K562 (cell line): ENCODE measurements around the gene ADAM10. TPM values are rescaled to one million over a fixed set of nuclear protein-coding genes. Genes with fewer than 3 reads are reported as not detected.

Experiments used
- ATAC-seq: fragments of 200-7000 bp; cut with Tn5 transposase; 3 replicates; pipeline ENCODE4 v1.9.1; 2020; ENCODE audit warnings: moderate library complexity
- BruUV-seq: library from RNA; stranded (reverse); fragments of 400-500 nt; replicated peaks from 2 replicates; lab custom pipeline; 2021; lab: Mats Ljungman, UMichigan
- CTCF ChIA-PET: fragments of 300-600 bp; formaldehyde crosslinking; extraction: SDS; loops from one replicate; lab custom pipeline; 2021; ENCODE audit warnings: low intra/inter-chr PET ratio; lab: Yijun Ruan, JAX
- POLR2A ChIA-PET: fragments of 300-600, 350-650 bp; sonication (Branson Sonifier 250); formaldehyde crosslinking; extraction: SDS; loops from one replicate; lab custom pipeline; 2021; ENCODE audit warnings: antibody characterized with exemption, inconsistent platforms; lab: Yijun Ruan, JAX
- DNase-seq, 4 experiments: peaks; one replicate each; pipeline versions ENCODE4 v3.0.0 to v3.0.0-alpha.2; 2011 to 2018; ENCODE audit warnings: low spot score in 3 of 4, mixed read lengths in 3 of 4; ENCODE audit errors: extremely low read depth in 1 of 4
- FAIRE-seq: peaks from 2 replicates; lab custom pipeline; 2011; peaks lifted over from hg19 to GRCh38; lab: Jason Lieb, UNC
- H2AFZ ChIP-seq: 2 replicates; pipeline ENCODE4 v1.6.0; 2011; ENCODE audit warnings: low read depth, low read length, control low read depth, inconsistent platforms
- H3K27ac ChIP-seq: fragments of 200-600 bp; 3 replicates; pipeline ENCODE4 v1.8.0; 2011; ENCODE audit warnings: low read depth, mild to moderate bottlenecking, control low read depth, inconsistent platforms, low read length, moderate library complexity, mixed read lengths; ENCODE audit errors: extremely low read depth
- H3K27me3 ChIP-seq, 2 experiments: fragments of 300-600 bp in 1 of 2; 2 replicates in 1 of 2; 3 replicates in 1 of 2; pipeline versions ENCODE4 v1.6.0 to v1.8.0; 2011; ENCODE audit warnings: inconsistent platforms in 2 of 2, low read length in 2 of 2, mild to moderate bottlenecking in 1 of 2, mixed read lengths in 1 of 2, moderate library complexity in 1 of 2; ENCODE audit not compliant: control insufficient read depth in 2 of 2, insufficient read depth in 2 of 2
- H3K36me3 ChIP-seq: fragments of 300-600 bp; 3 replicates; pipeline ENCODE4 v1.8.0; 2011; ENCODE audit warnings: mild to moderate bottlenecking, low read length, inconsistent platforms; ENCODE audit not compliant: control insufficient read depth, insufficient read depth
- H3K4me1 ChIP-seq, 2 experiments: fragments of 200-600 bp in 1 of 2; replicated peaks in 1 of 2; 2 replicates in 1 of 2; 3 replicates in 1 of 2; pipeline versions ENCODE4 v1.5.1 to v1.8.0; 2011; ENCODE audit warnings: inconsistent platforms in 2 of 2, low read length in 2 of 2, mild to moderate bottlenecking in 1 of 2, mixed read lengths in 1 of 2, moderate library complexity in 1 of 2; ENCODE audit not compliant: control insufficient read depth in 2 of 2, insufficient read depth in 2 of 2
- H3K4me2 ChIP-seq: 2 replicates; pipeline ENCODE4 v1.6.1; 2011; ENCODE audit warnings: low read length, control low read depth, inconsistent platforms, mixed read lengths; ENCODE audit not compliant: insufficient read depth
- H3K4me3 ChIP-seq: fragments of 200-600 bp; sonication (generic), shearing (Covaris generic); 2 replicates; pipeline ENCODE4 v1.5.1; 2016; ENCODE audit warnings: control low read depth, inconsistent platforms
- H3K79me2 ChIP-seq: fragments of 200-600 bp; 3 replicates; pipeline ENCODE4 v1.8.0; 2011; ENCODE audit warnings: low read length, inconsistent platforms; ENCODE audit not compliant: control insufficient read depth, insufficient read depth
- H3K9ac ChIP-seq, 2 experiments: 2 replicates each; pipeline versions ENCODE4 v1.6.0 to v1.6.1; 2011; ENCODE audit warnings: low read depth in 2 of 2, low read length in 2 of 2, control low read depth in 1 of 2, inconsistent platforms in 1 of 2, mild to moderate bottlenecking in 1 of 2, mixed read lengths in 1 of 2; ENCODE audit not compliant: insufficient read depth in 1 of 2
- H3K9me1 ChIP-seq: one replicate; pipeline ENCODE4 v1.6.0; 2011; ENCODE audit warnings: inconsistent platforms, mild to moderate bottlenecking, low read length, moderate library complexity; ENCODE audit not compliant: control insufficient read depth, insufficient read depth
- H3K9me3 ChIP-seq: replicated peaks from 2 replicates; pipeline ENCODE4 v1.5.1; 2011; ENCODE audit warnings: low read depth, low read length, inconsistent platforms; ENCODE audit not compliant: control insufficient read depth, insufficient read depth
- H4K20me1 ChIP-seq: replicated peaks from 2 replicates; pipeline ENCODE4 v1.6.1; 2011; ENCODE audit warnings: low read length, inconsistent platforms, mixed read lengths; ENCODE audit not compliant: control insufficient read depth, insufficient read depth
- ATF1 ChIP-seq, 2 experiments: fragments of 450-650 bp in 1 of 2; IDR thresholded peaks; 2 replicates each; pipeline ENCODE4 v1.6.1; 2016; ENCODE audit warnings: missing compliant biosample characterization in 1 of 2, missing genetic modification characterization in 1 of 2
- CEBPG ChIP-seq, 3 experiments: fragments of 200-800 bp in 1 of 3; sonication (Bioruptor generic) in 1 of 3; sonication (generic) in 1 of 3; formaldehyde crosslinking in 1 of 3; IDR thresholded peaks in 2 of 3; conservative IDR thresholded peaks in 1 of 3; 2 replicates each; pipeline versions ENCODE4 v1.6.1 to v1.8.0; 2016 to 2022; ENCODE audit warnings: missing compliant biosample characterization in 2 of 3, missing genetic modification characterization in 2 of 3, mild to moderate bottlenecking in 1 of 3, missing genetic modification reagents in 1 of 3
- CREB1 ChIP-seq, 2 experiments: sonication (generic) in 1 of 2; formaldehyde crosslinking in 1 of 2; IDR thresholded peaks; 2 replicates each; pipeline versions ENCODE4 v1.6.1 to v1.8.0; 2012 to 2022; ENCODE audit warnings: inconsistent platforms in 1 of 2, mild to moderate bottlenecking in 1 of 2, missing genetic modification reagents in 1 of 2, moderate library complexity in 1 of 2
- CREM ChIP-seq: IDR thresholded peaks from 2 replicates; pipeline ENCODE4 v1.6.1; 2014; ENCODE audit warnings: antibody characterized with exemption, low read depth
- HCFC1 ChIP-seq: IDR thresholded peaks from 2 replicates; pipeline ENCODE4 v1.6.1; 2012; ENCODE audit warnings: low read depth, low read length, improper control_type of control experiment
- MCM3 ChIP-seq: fragments of 450-650 bp; IDR thresholded peaks from 2 replicates; pipeline ENCODE4 v1.6.1; 2016
- MCM5 ChIP-seq: fragments of 450-650 bp; IDR thresholded peaks from 2 replicates; pipeline ENCODE4 v1.6.1; 2016; ENCODE audit warnings: low read depth
- NCOA2 ChIP-seq, 2 experiments: fragments of 450-650 bp; IDR thresholded peaks; 2 replicates each; pipeline ENCODE4 v1.6.1; 2018; ENCODE audit warnings: mild to moderate bottlenecking in 2 of 2, moderate library complexity in 1 of 2; ENCODE audit not compliant: partially characterized antibody in 2 of 2
- PURB ChIP-seq: sonication (generic); formaldehyde crosslinking; IDR thresholded peaks from 2 replicates; pipeline ENCODE4 v1.9.0; 2021; ENCODE audit warnings: low read depth, mild to moderate bottlenecking, missing genetic modification reagents
- STAT5A ChIP-seq: IDR thresholded peaks from 2 replicates; pipeline ENCODE4 v1.6.1; 2012; ENCODE audit warnings: low read length, inconsistent platforms, borderline replicate concordance
- TCF15 ChIP-seq: fragments of 250-450 bp; sonication (Bioruptor Pico); IDR thresholded peaks from 2 replicates; pipeline ENCODE4 v1.8.0; 2022; ENCODE audit warnings: moderate library complexity, mild to moderate bottlenecking, inconsistent platforms
- ZNF12 ChIP-seq: sonication (generic); formaldehyde crosslinking; IDR thresholded peaks from 2 replicates; pipeline ENCODE4 v1.4.0; 2020; ENCODE audit warnings: mild to moderate bottlenecking, missing genetic modification reagents
- ZNF134 ChIP-seq: fragments of 250-450 bp; sonication (Bioruptor Pico); conservative IDR thresholded peaks from 2 replicates; pipeline ENCODE4 v1.4.0; 2020
- ZNF274 ChIP-seq: IDR thresholded peaks from 2 replicates; pipeline ENCODE4 v1.6.1; 2011; ENCODE audit warnings: low read depth, mild to moderate bottlenecking, low read length, moderate library complexity, borderline replicate concordance
- ZNF778 ChIP-seq: fragments of 450-650 bp; formaldehyde crosslinking; IDR thresholded peaks from 2 replicates; pipeline ENCODE4 v1.4.0; 2020; ENCODE audit warnings: mild to moderate bottlenecking, moderate library complexity
- WGBS: fragments of 100-300 bp; shearing (Covaris generic); methylation state at CpG from one replicate; pipeline ENCODE4 v1.1.6; 2016; ENCODE audit warnings: low coverage, mixed read lengths; ENCODE audit not compliant: insufficient coverage; ENCODE audit errors: missing lambda C conversion rate; 5-methylcytosine and 5-hydroxymethylcytosine counted together
- in situ Hi-C: fragments of 300-500 bp; cut with MboI; formaldehyde crosslinking; loops from 4 replicates; pipeline ENCODE4 v1.15.0; 2018; ENCODE audit warnings: inconsistent platforms, mixed read lengths
- intact Hi-C: fragments of 100-400 bp; cut with micrococcal nuclease; formaldehyde crosslinking; loops from 2 replicates; pipeline ENCODE4 v1.14.2; 2022
- polyA plus RNA-seq, 8 experiments: library from polyadenylated mRNA; depleted of rRNA in 4 of 8; stranded (reverse) in 5 of 8; unstranded in 3 of 8; fragments of >200 nt; fragmentation: Nextera tagmentation in 2 of 8; fragmentation: Illumina TruSeq in 1 of 8; extraction: Ambion mirVana in 2 of 8; extraction: Trizol in 1 of 8; gene quantifications; 2 replicates each; pipeline versions ENCODE4 v1.2.1 to v1.2.3, GENCODE V29; 2011 to 2014; ENCODE audit warnings: inconsistent platforms in 1 of 8, missing spikeins in 1 of 8
- total RNA-seq, 7 experiments: library from RNA; depleted of rRNA in 6 of 7; stranded (reverse); fragments of >200 nt in 6 of 7; fragmentation: Illumina TruSeq in 2 of 7; extraction: Trizol in 2 of 7; gene quantifications; 2 replicates each; pipeline versions ENCODE4 v1.2.1 to v1.2.3, GENCODE V29; 2011 to 2021; ENCODE audit warnings: low replicate concordance in 1 of 7
- TF ChIP-seq, protein P1 (sequence below): fragments of 450-650 bp; IDR thresholded peaks from one replicate; pipeline ENCODE4 v1.6.1; 2018; ENCODE audit warnings: mild to moderate bottlenecking, moderate library complexity; ENCODE audit not compliant: partially characterized antibody

The ADAM10 gene
- total and polyA plus RNA-seq, 9 of the 15 experiments (the other 6 are each of a cell fraction or from before 2014, with no cell fraction given), result 11.9 to 152 (median 57.3) TPM

- Histone ChIP-seq H4K20me1 (no peaks in the 10 kb centered on the region), H3K9me1 (no peaks in the 10 kb centered on the region), H3K4me2 (no peak overlapping the region), H3K79me2 (peaks cover 31% of the 10 kb centered on the region), H3K27me3 (no peaks in the 10 kb centered on the region), H2AFZ (no peak overlapping the region), H3K4me1 (no peaks in the 10 kb centered on the region), H3K9me3 (no peaks in the 10 kb centered on the region), H3K9ac (no peak overlapping the region), H3K27ac (peak overlapping the region; percentile 3; the same call in 1 of the 3 replicates), H3K36me3 (peaks cover 17% of the 10 kb centered on the region; the same call in 2 of the 3 replicates), H3K4me3 (no peak overlapping the region)
- 78% methylated on average over 2 of the region's 2 CpGs for WGBS
- in situ Hi-C loops (no loop called here), intact Hi-C loops (no loop called here)
- BruUV-seq, result no TSS peak
- peak; percentile 22; the same call in 1 of the 3 replicates for ATAC-seq
- CTCF ChIA-PET, result no interaction called here
- peak in 1 of 4 experiments; percentile 19 for DNase-seq
- POLR2A ChIA-PET, result interaction anchor here (1.2 to 1.7 kb wide), 2 partner anchors 9 to 16 kb away, joined by 3 read pairs; no protein-coding TSS in a partner anchor
- FAIRE-seq, result peak; percentile 65
- TF ChIP-seq MCM5, result no peak
- no peak for TF ChIP-seq TCF15 (CRISPR knock-in tag)
- no peak for TF ChIP-seq ZNF778 (CRISPR knock-in tag)
- TF ChIP-seq CEBPG (CRISPR knock-in tag; IDR thresholded peaks at IDR 0.05), result no peak
- peak in 1 of 2 experiments; percentile 70; a peak in 1 of 4 replicates for TF ChIP-seq CEBPG (tag; conservative IDR thresholded peaks at IDR 0.05 in 1 of 2, IDR thresholded peaks at IDR 0.05 in 1 of 2)
- TF ChIP-seq HCFC1, result no peak
- TF ChIP-seq STAT5A, result no peak
- TF ChIP-seq CREM, result 0 out of 2 replicates have a peak, but pooled peaks have one; percentile 24
- no peak for TF ChIP-seq ZNF12
- no peak for TF ChIP-seq MCM3
- no peak for TF ChIP-seq ATF1 (CRISPR knock-in tag; IDR thresholded peaks at IDR 0.05)
- TF ChIP-seq ATF1 (tag; IDR thresholded peaks at IDR 0.05), result 0 out of 2 replicates have a peak, but pooled peaks have one; percentile 35
- no peak for TF ChIP-seq ZNF134 (CRISPR knock-in tag)
- TF ChIP-seq CREB1 (IDR thresholded peaks at IDR 0.05), result 0 out of 2 replicates have a peak, but pooled peaks have one; percentile 15
- peak; percentile 19; the same call in 1 of the 2 replicates for TF ChIP-seq CREB1 (CRISPR knock-in tag; IDR thresholded peaks at IDR 0.05)
- TF ChIP-seq PURB (CRISPR knock-in tag), result no peak
- TF ChIP-seq NCOA2 (IDR thresholded peaks at IDR 0.05; ENCODE audit: partially characterized antibody in 2 of 2), result no peak
- TF ChIP-seq, protein P1, sequence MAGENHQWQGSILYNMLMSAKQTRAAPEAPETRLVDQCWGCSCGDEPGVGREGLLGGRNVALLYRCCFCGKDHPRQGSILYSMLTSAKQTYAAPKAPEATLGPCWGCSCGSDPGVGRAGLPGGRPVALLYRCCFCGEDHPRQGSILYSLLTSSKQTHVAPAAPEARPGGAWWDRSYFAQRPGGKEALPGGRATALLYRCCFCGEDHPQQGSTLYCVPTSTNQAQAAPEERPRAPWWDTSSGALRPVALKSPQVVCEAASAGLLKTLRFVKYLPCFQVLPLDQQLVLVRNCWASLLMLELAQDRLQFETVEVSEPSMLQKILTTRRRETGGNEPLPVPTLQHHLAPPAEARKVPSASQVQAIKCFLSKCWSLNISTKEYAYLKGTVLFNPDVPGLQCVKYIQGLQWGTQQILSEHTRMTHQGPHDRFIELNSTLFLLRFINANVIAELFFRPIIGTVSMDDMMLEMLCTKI, result no peak
- TF ChIP-seq ZNF274, result no peak
Measured at GRCh38 chr15:58678683-58679082, 70.8 kb downstream of the ADAM10 start.
